Small intestine (tissue), 7 donors: ENCODE data around the gene KCNK7. TPM values are rescaled to one million over a fixed set of nuclear protein-coding genes. Genes with fewer than 3 reads are reported as not detected.

Source experiments
- DNase-seq, 2 donors: peaks; one replicate each; pipeline versions ENCODE4 v3.0.0 to v3.0.0-alpha.2; 2013
- FAIRE-seq: peaks from 2 replicates; lab custom pipeline; 2012; peaks lifted over from hg19 to GRCh38; lab: Jason Lieb, UNC
- H3K27ac ChIP-seq, 3 donors: one replicate each; pipeline ENCODE4 v1.5.1; 2013; ENCODE audit warnings: low read length in 2 of 3, mild to moderate bottlenecking in 2 of 3, control low read depth in 1 of 3, inconsistent platforms in 1 of 3, low read depth in 1 of 3, moderate library complexity in 1 of 3
- H3K27me3 ChIP-seq, 3 donors: one replicate each; pipeline ENCODE4 v1.6.1; 2013; ENCODE audit warnings: low read length in 3 of 3, inconsistent platforms in 1 of 3; ENCODE audit not compliant: control insufficient read depth in 3 of 3, insufficient read depth in 3 of 3
- H3K36me3 ChIP-seq, 3 donors: one replicate each; pipeline ENCODE4 v1.6.1; 2013; ENCODE audit warnings: low read length in 3 of 3, inconsistent platforms in 1 of 3, low read depth in 1 of 3, mild to moderate bottlenecking in 1 of 3, moderate library complexity in 1 of 3; ENCODE audit not compliant: control insufficient read depth in 3 of 3, insufficient read depth in 2 of 3
- H3K4me1 ChIP-seq, 3 donors: one replicate each; pipeline ENCODE4 v1.6.1; 2013; ENCODE audit warnings: low read length in 2 of 3, inconsistent platforms in 1 of 3, low read depth in 1 of 3, mild to moderate bottlenecking in 1 of 3, moderate library complexity in 1 of 3; ENCODE audit not compliant: control insufficient read depth in 3 of 3, insufficient read depth in 2 of 3
- H3K4me3 ChIP-seq, 3 donors: one replicate each; pipeline ENCODE4 v1.5.1; 2013; ENCODE audit warnings: low read length in 3 of 3, control low read depth in 1 of 3, inconsistent platforms in 1 of 3, low read depth in 1 of 3, mild to moderate bottlenecking in 1 of 3, moderate library complexity in 1 of 3
- H3K9me3 ChIP-seq, 2 donors: one replicate each; pipeline ENCODE4 v1.6.1; 2013; ENCODE audit warnings: low read depth in 1 of 2, low read length in 1 of 2; ENCODE audit not compliant: control insufficient read depth in 2 of 2, insufficient read depth in 1 of 2
- WGBS, 3 donors: extraction: QIAGEN DNeasy Blood & Tissue Kit; methylation state at CpG; one replicate each; pipeline ENCODE4 v1.1.7; 2013; 5-methylcytosine and 5-hydroxymethylcytosine counted together
- polyA plus RNA-seq, 4 donors: library from polyadenylated mRNA; stranded (reverse) in 3 of 4; unstranded in 1 of 4; fragments of 200-250 nt in 3 of 4; fragments of 120-200 nt in 1 of 4; gene quantifications; one replicate each; pipeline versions ENCODE4 v1.2.1 to v1.2.3, GENCODE V29; 2013
- donor health status: healthy with polysubstance abuse.
- donor health status: control.
- donor health status: control.
- donor health status: Bipolar disorder and iron deficiency.
- donor health status: healthy.

The KCNK7 gene
- polyA plus RNA-seq, 4 donors: 0.84 to 31.1 (median 0.89) TPM; not detected in 1

DNA sequence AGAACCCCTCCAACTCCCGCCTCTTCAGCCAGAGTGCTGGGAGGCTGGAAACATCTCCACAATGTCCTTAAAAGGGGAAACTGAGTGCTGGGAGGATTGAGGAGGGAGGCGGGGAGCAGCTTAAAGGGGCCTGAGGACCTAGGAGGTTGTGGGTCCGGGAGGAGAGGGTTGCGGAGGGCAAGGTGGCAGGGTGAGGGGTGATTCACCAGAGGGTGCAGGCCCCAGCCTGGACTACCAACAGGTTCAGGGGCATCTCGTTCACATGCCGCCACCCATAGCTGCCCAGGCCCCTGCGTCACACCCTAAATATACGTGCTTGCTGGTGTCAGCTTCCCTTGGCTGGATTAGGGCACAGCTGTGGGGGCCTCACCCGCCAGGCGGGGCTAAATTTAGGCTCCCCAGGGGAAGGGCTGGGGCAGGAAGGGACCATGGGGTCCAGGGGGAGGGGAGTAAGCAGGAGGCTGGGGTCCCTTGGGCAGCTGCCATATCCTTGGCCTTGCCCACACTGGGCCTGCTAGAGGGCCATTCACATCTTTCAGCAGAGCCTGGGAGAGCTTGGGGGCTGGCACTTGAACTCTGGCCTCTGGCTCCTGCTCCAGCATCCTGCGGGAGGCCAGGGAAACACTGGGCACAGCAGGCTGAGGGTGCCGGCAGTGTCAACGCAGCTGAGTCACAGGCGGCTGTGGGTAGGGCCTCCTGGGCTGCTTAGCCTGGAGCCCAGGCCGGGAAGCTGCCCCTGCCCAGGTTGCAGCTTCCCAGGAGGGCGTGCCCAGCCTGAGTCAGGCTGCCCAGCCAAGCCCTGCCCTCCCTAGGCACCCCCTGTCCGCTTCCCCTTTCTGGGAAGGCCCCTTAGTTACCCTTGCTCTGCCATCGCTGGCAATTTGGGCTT, 18.5 kb downstream of the KCNK7 start:
- H3K4me3 ChIP-seq: peak overlapping the region; percentile 30 to 94 (median 63)
- no peaks in the 10 kb centered on the region for H3K9me3 ChIP-seq
- FAIRE-seq (no peak), DNase-seq (peak; percentile 68 to 89)
- H3K27me3 ChIP-seq: no peaks in the 10 kb centered on the region
- 25 to 28% (median 27%) methylated on average over 18 of the region's 18 CpGs for WGBS, 3 donors
- peaks cover 4 to 52% (median 9%) of the 10 kb centered on the region in 3 donors for H3K36me3 ChIP-seq
- H3K27ac ChIP-seq: peak overlapping the region; percentile 68 to 87 (median 81)
- H3K4me1 ChIP-seq: peaks cover 4 to 59% (median 15%) of the 10 kb centered on the region in 3 donors

- Histone ChIP-seq H3K27me3 (no peaks in the 10 kb centered on the region), H3K27ac (peak overlapping the region; percentile 60 to 87 (median 81)), H3K4me3 (peak overlapping the region; percentile 63 to 94 (median 73)), H3K36me3 (peaks cover 2 to 46% (median 4%) of the 10 kb centered on the region in 3 donors), H3K9me3 (no peaks in the 10 kb centered on the region), H3K4me1 (peaks cover 4 to 66% (median 15%) of the 10 kb centered on the region in 3 donors)
- WGBS, 3 donors: 4 to 10% (median 5%) methylated on average over 18 to 26 of the region's 26 CpGs
- FAIRE-seq: no peak
- no peak for DNase-seq
These were observed 19.3 kb downstream of the KCNK7 start for GRCh38 chr11:65576232-65576866.

DNA sequence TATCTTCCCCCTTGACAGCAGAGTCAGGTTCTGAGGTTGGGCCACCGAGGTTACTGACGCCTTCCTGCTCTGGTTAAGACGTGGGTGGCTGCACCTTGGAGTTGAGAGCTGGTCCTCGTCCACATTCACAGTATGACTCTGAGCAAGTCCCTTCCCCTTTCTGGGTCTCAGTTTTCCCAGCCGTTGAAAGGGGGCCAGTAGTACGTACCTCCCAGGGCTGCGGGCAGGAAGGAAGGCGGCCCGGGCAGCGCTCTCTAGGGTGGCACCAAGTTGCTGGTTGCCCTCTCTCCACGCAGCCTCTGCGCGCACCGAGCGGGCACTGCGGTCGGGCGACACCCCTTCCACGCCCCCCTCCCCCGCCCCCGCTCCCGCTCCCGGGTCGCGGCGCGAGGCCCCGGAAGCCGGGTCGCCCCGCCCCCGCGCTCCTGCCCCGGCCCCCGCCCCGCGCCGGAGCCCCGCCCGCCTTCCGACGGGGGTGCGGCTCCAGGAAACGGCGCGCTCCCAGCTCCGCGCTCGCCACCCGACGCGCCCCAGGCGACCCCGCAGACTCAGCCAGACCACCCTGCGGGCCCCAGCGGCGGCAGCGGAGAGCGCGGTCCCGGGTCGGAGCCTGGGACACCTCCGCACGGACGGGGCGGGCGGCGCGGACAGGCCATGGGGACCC, 19.9 kb downstream of the KCNK7 start, which contains the start of gene EHBP1L1:
Gene EHBP1L1, plus strand, starts transcription at position 486 of the 664 bp plus-strand sequence. CDS start 250 bp downstream, outside the sequence.
- peaks cover 4 to 72% (median 15%) of the 10 kb centered on the region in 3 donors for H3K4me1 ChIP-seq
- H3K4me3 ChIP-seq: peak within 1 kb of the TSS; percentile 63 to 94 (median 73)
- DNase-seq (peak; percentile 82 to 83), FAIRE-seq (no peak)
- no peaks in the 10 kb centered on the region for H3K9me3 ChIP-seq
- peaks cover 0 to 43% (median 4%) of the 10 kb centered on the region in 3 donors for H3K36me3 ChIP-seq
- peak within 1 kb of the TSS; percentile 80 to 95 (median 87) for H3K27ac ChIP-seq
- WGBS, 3 donors: 0 to 2% (median 1%) methylated on average over 34 to 69 of the region's 69 CpGs
- no peaks in the 10 kb centered on the region for H3K27me3 ChIP-seq

DNA sequence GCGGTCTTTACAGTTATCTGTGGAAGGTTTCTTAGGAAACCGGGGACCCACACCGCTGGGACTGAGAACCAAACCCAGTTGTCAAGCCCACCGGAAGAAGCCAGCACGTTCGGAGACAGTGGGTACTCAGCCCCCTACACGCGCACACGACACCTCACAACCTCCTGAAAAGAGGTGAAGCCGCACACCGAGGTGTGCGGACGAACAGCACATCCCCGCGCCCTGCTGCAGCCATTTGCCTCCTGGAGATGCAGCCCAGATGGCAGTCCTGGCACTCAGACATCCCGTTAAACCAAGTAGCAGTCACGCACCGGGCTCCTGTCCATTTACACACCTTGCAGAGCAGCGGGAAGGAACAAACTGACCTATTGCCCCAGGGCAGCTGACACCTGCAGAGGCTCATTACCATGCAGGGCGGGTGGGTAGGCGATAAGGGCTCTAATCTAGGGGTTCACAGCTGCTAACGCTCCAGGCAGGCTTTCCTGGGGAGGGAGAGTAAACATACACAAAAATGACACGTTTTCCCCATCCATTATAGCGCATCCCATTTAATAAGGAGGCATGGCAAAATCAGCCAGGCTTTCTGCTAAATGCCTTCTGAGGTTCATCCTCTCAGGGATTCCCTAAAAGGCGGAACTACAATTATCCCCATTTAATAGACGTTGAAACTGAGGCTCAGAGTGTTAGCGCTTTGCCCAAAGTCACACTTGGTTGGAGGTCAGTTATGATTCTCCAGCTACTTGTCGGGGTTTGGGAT, 20.6 kb downstream of the KCNK7 start:
- no peaks in the 10 kb centered on the region for H3K27me3 ChIP-seq
- peak; percentile 86 to 91 for DNase-seq
- peak overlapping the region; percentile 37 to 94 (median 61) for H3K4me3 ChIP-seq
- H3K9me3 ChIP-seq: no peaks in the 10 kb centered on the region
- H3K4me1 ChIP-seq: peaks cover 4 to 67% (median 15%) of the 10 kb centered on the region in 3 donors
- no peak for FAIRE-seq
- WGBS, 3 donors: 1 to 14% (median 4%) methylated on average over 28 of the region's 28 CpGs
- peak overlapping the region; percentile 80 to 95 (median 87) for H3K27ac ChIP-seq
- H3K36me3 ChIP-seq: peaks cover 0 to 36% (median 4%) of the 10 kb centered on the region in 3 donors

DNA sequence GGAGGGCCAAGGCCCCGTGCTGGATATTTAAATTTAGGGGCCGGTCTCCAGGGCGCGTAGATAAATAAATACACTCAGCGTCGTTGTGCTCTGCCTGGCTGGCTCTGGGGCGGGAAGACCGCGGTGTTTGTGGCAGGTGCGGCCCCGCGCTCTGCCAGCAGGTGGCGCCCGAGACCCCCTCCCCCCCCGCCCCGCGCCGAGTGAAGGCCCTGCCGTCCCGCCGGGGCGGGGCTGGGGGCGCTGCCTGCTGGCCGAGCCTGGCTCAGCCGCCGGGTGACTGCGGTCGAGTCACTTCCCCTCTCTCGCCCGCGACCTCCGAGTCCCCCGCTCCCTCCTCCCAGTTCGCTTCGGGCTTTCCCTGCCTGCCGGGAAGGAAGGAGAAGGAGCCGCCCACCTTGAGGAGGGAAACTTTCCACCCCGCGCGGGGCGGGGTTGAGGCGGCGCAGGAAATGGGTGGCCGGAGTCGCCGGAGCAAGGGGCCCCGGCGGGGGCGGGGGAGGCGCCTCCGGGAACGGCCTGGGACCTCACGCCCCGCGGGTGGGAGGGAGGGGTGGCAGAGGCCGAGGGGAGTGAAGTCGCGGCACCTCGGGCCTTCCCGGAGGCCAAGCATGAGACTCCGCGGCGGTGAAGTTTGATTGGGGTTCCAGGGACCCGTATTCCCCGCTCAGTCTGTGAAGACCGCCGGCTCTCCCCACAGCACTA, 21.3 kb downstream of the KCNK7 start:
- DNase-seq (peak; percentile 76 to 94), FAIRE-seq (no peak)
- Histone ChIP-seq H3K9me3 (no peaks in the 10 kb centered on the region), H3K27ac (peak overlapping the region; percentile 80 to 95 (median 87)), H3K4me3 (peak overlapping the region; percentile 49 to 94 (median 61)), H3K4me1 (peaks cover 4 to 68% (median 15%) of the 10 kb centered on the region in 3 donors), H3K36me3 (peaks cover 0 to 28% (median 2%) of the 10 kb centered on the region in 3 donors), H3K27me3 (no peaks in the 10 kb centered on the region)
- WGBS, 3 donors: 0 to 1% (median 1%) methylated on average over 32 to 67 of the region's 67 CpGs

DNA sequence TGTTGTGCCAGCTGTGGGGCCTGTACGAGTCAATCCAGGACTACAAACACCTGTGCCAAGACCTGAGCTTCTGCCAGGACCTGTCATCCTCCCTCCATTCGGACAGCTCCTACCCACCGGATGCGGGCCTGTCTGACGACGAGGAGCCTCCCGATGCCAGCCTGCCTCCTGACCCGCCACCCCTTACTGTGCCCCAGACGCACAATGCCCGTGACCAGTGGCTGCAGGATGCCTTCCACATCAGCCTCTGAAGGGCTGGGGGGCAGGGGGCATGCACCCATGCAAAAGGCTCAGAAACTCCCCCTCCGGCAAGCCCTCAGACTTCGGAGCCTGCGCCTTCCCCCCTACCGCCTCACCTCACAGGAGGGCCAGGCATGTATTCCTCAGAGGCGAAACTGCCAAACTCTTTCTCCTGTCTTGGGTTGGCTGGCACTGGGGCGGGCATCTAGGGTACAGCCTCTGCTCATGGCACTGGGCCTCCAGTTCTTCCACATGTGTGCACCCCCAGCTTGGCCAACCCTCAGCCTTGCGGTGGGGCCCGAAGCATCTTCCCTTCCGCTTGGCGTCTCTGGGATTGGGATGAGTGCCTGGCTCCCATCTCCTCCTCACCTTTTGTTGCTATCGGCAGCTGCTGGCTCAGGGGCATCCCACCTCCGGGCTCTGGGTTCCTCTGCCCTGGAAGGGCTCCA, 22.1 kb downstream of the KCNK7 start:
- Histone ChIP-seq H3K4me1 (peaks cover 4 to 68% (median 10%) of the 10 kb centered on the region in 3 donors), H3K36me3 (peaks cover 0 to 24% (median 0%) of the 10 kb centered on the region in 3 donors), H3K4me3 (peak overlapping the region in 2 of 3 donors; percentile 49 to 94), H3K27me3 (no peaks in the 10 kb centered on the region), H3K27ac (peak overlapping the region; percentile 25 to 79 (median 60)), H3K9me3 (no peaks in the 10 kb centered on the region)
- DNase-seq: no peak
- no peak for FAIRE-seq
- 31 to 34% (median 31%) methylated on average over 21 to 22 of the region's 22 CpGs for WGBS, 3 donors
